OCI-LY3 (cell line): ENCODE data around the gene RTL10.

Experiments used
- CTCF ChIP-seq: fragments of 200-600, 300-600 bp; sonication (generic); IDR thresholded peaks from 2 replicates; pipeline ENCODE4 v1.5.1; 2014; ENCODE audit warnings: antibody characterized with exemption, low read length, low read depth
- EZH2phosphoT487 ChIP-seq: fragments of 200-600 bp; shearing (Covaris generic); IDR thresholded peaks from 2 replicates; pipeline ENCODE4 v1.6.1; 2018; ENCODE audit warnings: antibody characterized with exemption, mixed run types, low read depth

- no peak for TF ChIP-seq CTCF
- no peak for TF ChIP-seq EZH2phosphoT487
Measured at GRCh38 chr22:19823191-19823901, 31.3 kb downstream of the RTL10 start.
